CD1c-positive myeloid dendritic cell (primary cell): ENCODE data around the gene GALNT12.

ENCODE experiments used
- DNase-seq: peaks from one replicate; pipeline ENCODE4 v3.0.0-alpha.2; 2016; ENCODE audit errors: extremely low spot score

The GALNT12 gene

GRCh38 chr9:98880311-98881015 lies 73.0 kb downstream of the GALNT12 start:
- no peak for DNase-seq

- DNase-seq = no peak
Observed at GRCh38 chr9:98881356-98881755, 73.9 kb downstream of the GALNT12 start.

GRCh38 chr9:98881836-98882568 lies 74.5 kb downstream of the GALNT12 start:
- DNase-seq = no peak

- DNase-seq = no peak
Observed at GRCh38 chr9:98882569-98882923, 75.1 kb downstream of the GALNT12 start.

- no peak for DNase-seq
Observed at GRCh38 chr9:98883276-98883675, 75.8 kb downstream of the GALNT12 start.

- DNase-seq = no peak
Observed at GRCh38 chr9:98884849-98885248, 77.4 kb downstream of the GALNT12 start.

- DNase-seq = no peak
Observed at GRCh38 chr9:98885575-98886295, 78.3 kb downstream of the GALNT12 start.

- peak; percentile 14 for DNase-seq
Observed at GRCh38 chr9:98886691-98887229, 79.3 kb downstream of the GALNT12 start.

- DNase-seq = no peak
Observed at GRCh38 chr9:98887918-98888510, 80.5 kb downstream of the GALNT12 start.

GRCh38 chr9:98888801-98889421 lies 81.4 kb downstream of the GALNT12 start:
- DNase-seq = no peak

- DNase-seq = no peak
Observed at GRCh38 chr9:98890256-98890655, 82.8 kb downstream of the GALNT12 start.

- DNase-seq = no peak
Observed at GRCh38 chr9:98892288-98892687, 84.8 kb downstream of the GALNT12 start.

GRCh38 chr9:98892690-98893089 lies 85.2 kb downstream of the GALNT12 start:
- no peak for DNase-seq

GRCh38 chr9:98894171-98894570 lies 86.7 kb downstream of the GALNT12 start:
- no peak for DNase-seq

- DNase-seq = no peak
Observed at GRCh38 chr9:98894761-98895160, 87.3 kb downstream of the GALNT12 start.

- no peak for DNase-seq
Observed at GRCh38 chr9:98896632-98897031, 89.2 kb downstream of the GALNT12 start.

- no peak for DNase-seq
Observed at GRCh38 chr9:98897745-98898144, 90.3 kb downstream of the GALNT12 start.

GRCh38 chr9:98899408-98900056 lies 92.1 kb downstream of the GALNT12 start:
- DNase-seq = no peak
